ENCODE results near the gene SFSWAP. TPM values are rescaled to one million over a fixed set of nuclear protein-coding genes. Genes with fewer than 3 reads are reported as not detected.

The SFSWAP gene
- polyA plus RNA-seq, 3 donors = 7.3 to 33.0 (median 10.7) TPM

DNA sequence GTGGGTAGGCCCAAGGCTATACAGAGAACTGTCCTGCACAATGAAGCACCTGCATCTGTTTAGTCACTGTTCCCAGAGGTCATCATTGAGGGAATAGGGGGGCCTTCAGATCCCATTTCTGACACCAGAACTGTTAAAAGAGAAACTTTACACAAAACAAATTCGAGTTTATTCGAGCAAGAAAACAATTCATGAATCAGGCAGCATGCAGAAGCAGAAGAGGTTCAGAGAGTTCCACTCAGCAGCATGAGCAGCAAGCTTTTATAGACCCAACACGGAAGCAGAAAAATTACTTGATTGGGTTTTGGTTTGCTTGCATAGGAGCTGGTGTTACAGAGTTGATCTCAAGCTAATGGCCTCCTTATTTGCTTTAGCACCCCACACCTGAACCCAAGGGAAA, 1.7 kb upstream of the SFSWAP start:
- no peak for DNase-seq
- 100% methylated on average over 2 of the region's 3 CpGs for WGBS (ENCODE audit: insufficient coverage)
- Histone ChIP-seq H3K27ac (ENCODE audit: low read depth in 1 of 2, low read length in 2 of 2) (no peak overlapping the region), H2AFZ (ENCODE audit: insufficient read depth, low read depth, low read length, poor library complexity, severe bottlenecking) (peak overlapping the region; percentile 100), H3K36me3 (replicated peaks in 1 of 2; ENCODE audit: control insufficient read depth in 1 of 2, insufficient read depth in 2 of 2, low read length in 2 of 2) (peaks cover 10% of the 10 kb centered on the region in 2 donors), H3K4me1 (ENCODE audit: control insufficient read depth in 1 of 2, insufficient read depth in 2 of 2, low read length in 2 of 2) (peaks cover 21 to 22% of the 10 kb centered on the region in 2 donors), H3K79me2 (ENCODE audit: insufficient read depth, low read length) (peaks cover 30% of the 10 kb centered on the region), H3K4me2 (replicated peaks; ENCODE audit: extremely low read depth, low read length, poor library complexity, severe bottlenecking) (no peak overlapping the region), H3K9me3 (replicated peaks in 1 of 2; ENCODE audit: control insufficient read depth in 1 of 2, insufficient read depth in 1 of 2, low read length in 2 of 2) (peaks cover 6 to 8% of the 10 kb centered on the region in 2 donors), H3K27me3 (ENCODE audit: control insufficient read depth in 2 of 2, insufficient read depth in 2 of 2, low read length in 2 of 2) (no peaks in the 10 kb centered on the region), H4K20me1 (ENCODE audit: insufficient read depth, low read length) (peaks cover 5% of the 10 kb centered on the region), H3K4me3 (replicated peaks in 1 of 3; ENCODE audit: low read depth in 2 of 3, low read length in 3 of 3) (no peak overlapping the region), H3K9ac (ENCODE audit: insufficient read depth, low read length, poor library complexity, severe bottlenecking) (no peak overlapping the region)
- Mint-ChIP-seq H3K4me3 (no peak overlapping the region), H3K27me3 (ENCODE audit: low read depth in 3 of 3) (peaks cover 0 to 6% (median 5%) of the 10 kb centered on the region in 3 donors), H3K9me3 (peaks cover 4 to 16% (median 8%) of the 10 kb centered on the region in 7 donors), H3K27ac (peak overlapping the region in 1 of 7 donors; percentile 15), H3K4me1 (peaks cover 20% of the 10 kb centered on the region), H3K36me3 (peaks cover 8 to 10% of the 10 kb centered on the region in 2 donors)
- intact Hi-C loops (cut with micrococcal nuclease) = no loop called here
- TF ChIP-seq, protein P1, sequence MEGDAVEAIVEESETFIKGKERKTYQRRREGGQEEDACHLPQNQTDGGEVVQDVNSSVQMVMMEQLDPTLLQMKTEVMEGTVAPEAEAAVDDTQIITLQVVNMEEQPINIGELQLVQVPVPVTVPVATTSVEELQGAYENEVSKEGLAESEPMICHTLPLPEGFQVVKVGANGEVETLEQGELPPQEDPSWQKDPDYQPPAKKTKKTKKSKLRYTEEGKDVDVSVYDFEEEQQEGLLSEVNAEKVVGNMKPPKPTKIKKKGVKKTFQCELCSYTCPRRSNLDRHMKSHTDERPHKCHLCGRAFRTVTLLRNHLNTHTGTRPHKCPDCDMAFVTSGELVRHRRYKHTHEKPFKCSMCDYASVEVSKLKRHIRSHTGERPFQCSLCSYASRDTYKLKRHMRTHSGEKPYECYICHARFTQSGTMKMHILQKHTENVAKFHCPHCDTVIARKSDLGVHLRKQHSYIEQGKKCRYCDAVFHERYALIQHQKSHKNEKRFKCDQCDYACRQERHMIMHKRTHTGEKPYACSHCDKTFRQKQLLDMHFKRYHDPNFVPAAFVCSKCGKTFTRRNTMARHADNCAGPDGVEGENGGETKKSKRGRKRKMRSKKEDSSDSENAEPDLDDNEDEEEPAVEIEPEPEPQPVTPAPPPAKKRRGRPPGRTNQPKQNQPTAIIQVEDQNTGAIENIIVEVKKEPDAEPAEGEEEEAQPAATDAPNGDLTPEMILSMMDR (IDR thresholded peaks at IDR 0.05) = no peak

DNA sequence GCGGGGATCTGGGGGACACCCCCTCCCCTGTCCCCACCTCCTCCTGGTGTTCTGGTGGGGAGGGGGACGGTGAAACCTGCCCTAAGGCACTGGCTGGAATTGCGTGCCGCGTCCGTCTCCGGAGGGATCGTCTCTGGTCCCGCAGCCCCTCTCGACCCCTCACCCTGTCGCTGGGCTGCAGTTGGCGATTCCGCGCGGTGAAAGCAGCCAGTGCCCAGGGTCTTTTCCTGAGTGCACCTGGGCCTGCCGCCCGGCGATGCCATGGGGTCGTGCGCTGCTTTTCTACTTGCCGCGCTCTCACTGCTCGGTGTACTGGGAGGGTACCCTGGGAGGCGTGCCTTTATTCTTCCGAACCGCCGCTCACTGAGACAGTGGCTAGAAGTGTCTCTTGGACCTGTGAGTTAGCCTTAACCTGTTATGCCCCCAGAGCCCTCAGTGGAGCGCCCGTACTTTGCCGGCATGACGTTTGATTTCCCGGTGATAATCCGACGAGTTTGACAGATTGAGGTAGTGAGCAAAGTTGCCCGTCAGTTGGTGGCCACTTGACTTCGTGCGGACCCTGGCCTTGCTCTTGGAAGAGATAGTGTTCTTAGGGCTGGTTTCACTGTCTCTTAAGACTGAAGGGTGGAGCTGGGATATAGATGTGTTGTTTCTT, 788 bp downstream of the SFSWAP start:
- peak overlapping the region; percentile 92 to 99 (median 98) for H3K27ac Mint-ChIP-seq
- peaks cover 36% of the 10 kb centered on the region for H3K79me2 ChIP-seq (ENCODE audit: insufficient read depth, low read length)
- H3K4me2 ChIP-seq (replicated peaks; ENCODE audit: extremely low read depth, low read length, poor library complexity, severe bottlenecking) = peak overlapping the region; percentile 81
- peaks cover 0 to 7% (median 0%) of the 10 kb centered on the region in 7 donors for H3K9me3 Mint-ChIP-seq
- peak overlapping the region; percentile 98 for H3K9ac ChIP-seq (ENCODE audit: insufficient read depth, low read length, poor library complexity, severe bottlenecking)
- H3K36me3 ChIP-seq (replicated peaks in 1 of 2; ENCODE audit: control insufficient read depth in 1 of 2, insufficient read depth in 2 of 2, low read length in 2 of 2) = peaks cover 35% of the 10 kb centered on the region in 2 donors
- H3K36me3 Mint-ChIP-seq = peaks cover 31 to 33% of the 10 kb centered on the region in 2 donors
- peak overlapping the region; percentile 73 to 98 for H3K27ac ChIP-seq (ENCODE audit: low read depth in 1 of 2, low read length in 2 of 2)
- H2AFZ ChIP-seq (ENCODE audit: insufficient read depth, low read depth, low read length, poor library complexity, severe bottlenecking) = peak overlapping the region; percentile 100
- 1% methylated on average over 35 of the region's 37 CpGs for WGBS (ENCODE audit: insufficient coverage)
- peak overlapping the region; percentile 83 to 98 (median 95) for H3K4me3 ChIP-seq (replicated peaks in 1 of 3; ENCODE audit: low read depth in 2 of 3, low read length in 3 of 3)
- no peaks in the 10 kb centered on the region for H3K9me3 ChIP-seq (replicated peaks in 1 of 2; ENCODE audit: control insufficient read depth in 1 of 2, insufficient read depth in 1 of 2, low read length in 2 of 2)
- no peak for DNase-seq
- H3K4me1 Mint-ChIP-seq = peaks cover 20% of the 10 kb centered on the region
- H4K20me1 ChIP-seq (ENCODE audit: insufficient read depth, low read length) = peaks cover 5% of the 10 kb centered on the region
- H3K27me3 ChIP-seq (ENCODE audit: control insufficient read depth in 2 of 2, insufficient read depth in 2 of 2, low read length in 2 of 2) = no peaks in the 10 kb centered on the region
- H3K4me3 Mint-ChIP-seq = peak overlapping the region; percentile 96 to 99
- intact Hi-C loops (cut with micrococcal nuclease) = loop anchor here (5.0 to 10.0 kb wide), 4 partner anchors 107 to 243 kb away; partner anchors contain the start of gene MMP17 (in 2 of the 2)
- H3K4me1 ChIP-seq (ENCODE audit: control insufficient read depth in 1 of 2, insufficient read depth in 2 of 2, low read length in 2 of 2) = peaks cover 21 to 22% of the 10 kb centered on the region in 2 donors
- peaks cover 0 to 2% (median 0%) of the 10 kb centered on the region in 3 donors for H3K27me3 Mint-ChIP-seq (ENCODE audit: low read depth in 3 of 3)
- TF ChIP-seq, protein P1 (IDR thresholded peaks at IDR 0.05) = no peak

Measured in CD14-positive monocyte (primary cell).